ENCODE results near the gene PSD4. TPM values are rescaled to one million over a fixed set of nuclear protein-coding genes. Genes with fewer than 3 reads are reported as not detected.

PSD4 gene
- total and polyA plus RNA-seq, 10 donors, result 43.9 to 154 (median 88.1) TPM

- Histone ChIP-seq H3K4me1 (peaks cover 5 to 28% (median 23%) of the 10 kb centered on the region in 6 donors), H3K27me3 (replicated peaks in 1 of 7) (peaks cover 0 to 4% (median under 1%) of the 10 kb centered on the region in 7 donors), H3K9me3 (no peaks in the 10 kb centered on the region), H3K27ac (no peak overlapping the region), H3K36me3 (no peaks in the 10 kb centered on the region), H3K4me3 (no peak overlapping the region)
- intact Hi-C loops (cut with DNase I; ENCODE audit: low total_unique reads), result no loop called here
- TF ChIP-seq CTCF (IDR thresholded peaks at IDR 0.05 in 8 of 11, conservative IDR thresholded peaks at IDR 0.05 in 3 of 11) (no peak), POLR2A (IDR thresholded peaks at IDR 0.05) (no peak), POLR2AphosphoS5 (IDR thresholded peaks at IDR 0.05) (no peak)
- DNase-seq, result no peak
These were observed 10.9 kb upstream of the PSD4 start for GRCh38 chr2:113162869-113163268.

- Histone ChIP-seq H3K9me3 (no peaks in the 10 kb centered on the region), H3K36me3 (no peaks in the 10 kb centered on the region), H3K4me1 (peaks cover 13 to 37% (median 30%) of the 10 kb centered on the region in 6 donors), H3K27me3 (replicated peaks in 1 of 7) (no peaks in the 10 kb centered on the region), H3K4me3 (no peak overlapping the region), H3K27ac (no peak overlapping the region)
- 73 to 88% (median 79%) methylated on average over 11 of the region's 11 CpGs for WGBS, 5 donors
- TF ChIP-seq POLR2AphosphoS5 (IDR thresholded peaks at IDR 0.05) (no peak), POLR2A (IDR thresholded peaks at IDR 0.05) (no peak), CTCF (IDR thresholded peaks at IDR 0.05 in 8 of 11, conservative IDR thresholded peaks at IDR 0.05 in 3 of 11) (no peak)
- intact Hi-C loops (cut with DNase I; ENCODE audit: low total_unique reads), result no loop called here
- DNase-seq, result peak; percentile 58
These were observed 9.4 kb upstream of the PSD4 start for GRCh38 chr2:113164215-113164929.

- DNase-seq, result peak; percentile 49
These were observed 8.7 kb upstream of the PSD4 start for GRCh38 chr2:113164930-113165585.

More at GRCh38 chr2:113164930-113165585, 8.7 kb upstream of the PSD4 start:
- Histone ChIP-seq H3K4me3 (no peak overlapping the region), H3K36me3 (no peaks in the 10 kb centered on the region), H3K27ac (no peak overlapping the region), H3K4me1 (peaks cover 15 to 42% (median 36%) of the 10 kb centered on the region in 6 donors), H3K27me3 (replicated peaks in 1 of 7) (no peaks in the 10 kb centered on the region), H3K9me3 (no peaks in the 10 kb centered on the region)
- TF ChIP-seq CTCF (IDR thresholded peaks at IDR 0.05 in 8 of 11, conservative IDR thresholded peaks at IDR 0.05 in 3 of 11) (no peak), POLR2AphosphoS5 (IDR thresholded peaks at IDR 0.05) (no peak), POLR2A (IDR thresholded peaks at IDR 0.05) (no peak)
- WGBS, 5 donors, result 87 to 92% (median 89%) methylated on average over 10 of the region's 10 CpGs
- intact Hi-C loops (cut with DNase I; ENCODE audit: low total_unique reads), result no loop called here
